Endodermal cell (in vitro differentiated cells): Measurements from ENCODE around the gene STK11. TPM values are rescaled to one million over a fixed set of nuclear protein-coding genes. Genes with fewer than 3 reads are reported as not detected.
A peak's percentile ranks its signal among the peaks of the same experiment; 100 is the strongest.

Source experiments
- DNase-seq: peaks from one replicate; pipeline ENCODE4 v3.0.0-alpha.2; 2017
- H3K27ac ChIP-seq: 2 replicates; pipeline ENCODE4 v1.5.1; 2013; ENCODE audit warnings: mild to moderate bottlenecking, low read depth, low read length, moderate library complexity
- H3K27me3 ChIP-seq: 2 replicates; pipeline ENCODE4 v1.6.1; 2013; ENCODE audit warnings: mild to moderate bottlenecking, low read length, moderate library complexity; ENCODE audit not compliant: insufficient read depth, control insufficient read depth, poor library complexity, severe bottlenecking
- H3K36me3 ChIP-seq: 2 replicates; pipeline ENCODE4 v1.7.0; 2013; ENCODE audit warnings: mild to moderate bottlenecking, low read length, moderate library complexity; ENCODE audit not compliant: control insufficient read depth, insufficient read depth
- H3K4me1 ChIP-seq: one replicate; pipeline ENCODE4 v1.7.0; 2013; ENCODE audit warnings: low read length; ENCODE audit not compliant: control insufficient read depth, insufficient read depth
- H3K4me3 ChIP-seq: 2 replicates; pipeline ENCODE4 v1.5.1; 2013; ENCODE audit warnings: mild to moderate bottlenecking, low read length, moderate library complexity
- H3K9ac ChIP-seq: 2 replicates; pipeline ENCODE4 v1.6.1; 2013; ENCODE audit warnings: mild to moderate bottlenecking, low read length, moderate library complexity; ENCODE audit not compliant: poor library complexity, severe bottlenecking; ENCODE audit errors: extremely low read depth
- H3K9me3 ChIP-seq: 2 replicates; pipeline ENCODE4 v1.6.1; 2013; ENCODE audit warnings: mild to moderate bottlenecking, low read length, moderate library complexity; ENCODE audit not compliant: control insufficient read depth
- H3K27ac Mint-ChIP-seq: 2 replicates; pipeline ENCODE4 v1.8.0; 2020; ENCODE audit warnings: mixed read lengths
- H3K27me3 Mint-ChIP-seq: 2 replicates; pipeline ENCODE4 v1.8.0; 2021; ENCODE audit warnings: mild to moderate bottlenecking, mixed read lengths; ENCODE audit not compliant: insufficient read depth
- H3K36me3 Mint-ChIP-seq: 2 replicates; pipeline ENCODE4 v1.8.0; 2020; ENCODE audit warnings: low read depth, mixed read lengths
- H3K4me1 Mint-ChIP-seq: 2 replicates; pipeline ENCODE4 v1.8.0; 2020; ENCODE audit warnings: mixed read lengths
- H3K4me3 Mint-ChIP-seq: 2 replicates; pipeline ENCODE4 v1.8.0; 2020; ENCODE audit warnings: mild to moderate bottlenecking, moderate library complexity, mixed read lengths
- H3K9me3 Mint-ChIP-seq: 2 replicates; pipeline ENCODE4 v1.8.0; 2020; ENCODE audit warnings: mild to moderate bottlenecking, mixed read lengths
- WGBS, 2 experiments: methylation state at CpG; one replicate each; pipeline versions ENCODE4 v1.1.5 to v1.1.7; 2013; ENCODE audit warnings: missing lambda C conversion rate in 2 of 2, mixed read lengths in 1 of 2; ENCODE audit not compliant: insufficient coverage in 1 of 2, insufficient read length in 1 of 2; 5-methylcytosine and 5-hydroxymethylcytosine counted together
- total RNA-seq, 2 donors: library from RNA; stranded (reverse); fragmentation: NEBNext Ultra II Directional in 1 of 2; extraction: Animal tissue kit (Norgen Biotek cat#: 25700) in 1 of 2; gene quantifications; 2 replicates in 1 of 2; 3 replicates in 1 of 2; pipeline ENCODE4 v1.2.1, GENCODE V29; 2021
- TF ChIP-seq, protein P1 (sequence below): fragments of 200-600 bp; sonication (generic); conservative IDR thresholded peaks from 2 replicates; pipeline ENCODE4 v1.5.0; 2021; ENCODE audit warnings: antibody characterized with exemption, mild to moderate bottlenecking

STK11 gene
- total RNA-seq, 2 donors from 2014 or later: 78.8 to 81.4 TPM

DNA sequence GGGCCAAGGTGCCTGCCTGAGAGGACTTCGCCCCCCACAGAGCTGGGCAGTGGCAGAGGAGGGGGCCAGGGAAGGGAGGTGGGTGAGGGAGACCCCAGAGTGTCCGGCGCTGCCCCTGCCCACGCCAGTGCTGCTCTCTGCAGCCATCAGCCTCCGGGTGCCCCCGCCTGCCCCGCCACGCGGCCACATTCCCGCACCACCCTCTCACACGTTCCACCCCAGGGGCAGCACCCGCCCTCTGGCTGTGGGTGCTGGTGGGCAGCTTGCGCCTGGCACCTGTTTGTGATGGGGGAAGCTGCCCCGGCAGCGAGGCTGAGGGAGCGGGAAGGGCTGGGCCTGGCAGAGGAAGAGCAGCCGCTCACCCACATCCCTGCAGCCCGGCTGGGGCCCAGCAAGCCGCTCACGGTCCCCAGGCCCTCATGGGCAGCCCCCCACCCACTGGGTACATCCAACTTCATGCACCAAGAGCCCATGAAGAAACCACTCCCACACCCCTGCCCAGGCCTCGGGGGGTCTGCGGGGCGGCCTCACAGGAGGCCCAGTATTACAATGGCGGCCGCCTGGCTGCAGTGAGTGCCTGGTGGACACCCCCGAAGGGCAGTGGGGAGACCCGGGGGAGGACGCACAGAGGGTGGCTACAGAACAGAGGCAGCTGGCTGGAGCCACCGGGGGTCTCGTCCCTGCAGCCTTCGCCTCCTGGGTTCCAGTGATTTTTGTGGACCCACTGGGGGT, 45.5 kb upstream of the STK11 start:
- WGBS, 2 experiments: 95 to 97% methylated on average over 26 to 31 of the region's 31 CpGs
- H3K27ac Mint-ChIP-seq: peak overlapping the region; percentile 48
- H3K36me3 Mint-ChIP-seq: peaks cover 2% of the 10 kb centered on the region
- Histone ChIP-seq H3K9me3 (no peaks in the 10 kb centered on the region), H3K4me3 (no peak overlapping the region), H3K27ac (no peak overlapping the region), H3K27me3 (no peaks in the 10 kb centered on the region), H3K36me3 (no peaks in the 10 kb centered on the region), H3K9ac (no peak overlapping the region), H3K4me1 (no peaks in the 10 kb centered on the region)
- DNase-seq: no peak
- H3K9me3 Mint-ChIP-seq: no peaks in the 10 kb centered on the region
- no peak overlapping the region for H3K4me3 Mint-ChIP-seq
- H3K4me1 Mint-ChIP-seq: no peaks in the 10 kb centered on the region
- H3K27me3 Mint-ChIP-seq: no peaks in the 10 kb centered on the region
- TF ChIP-seq, protein P1, sequence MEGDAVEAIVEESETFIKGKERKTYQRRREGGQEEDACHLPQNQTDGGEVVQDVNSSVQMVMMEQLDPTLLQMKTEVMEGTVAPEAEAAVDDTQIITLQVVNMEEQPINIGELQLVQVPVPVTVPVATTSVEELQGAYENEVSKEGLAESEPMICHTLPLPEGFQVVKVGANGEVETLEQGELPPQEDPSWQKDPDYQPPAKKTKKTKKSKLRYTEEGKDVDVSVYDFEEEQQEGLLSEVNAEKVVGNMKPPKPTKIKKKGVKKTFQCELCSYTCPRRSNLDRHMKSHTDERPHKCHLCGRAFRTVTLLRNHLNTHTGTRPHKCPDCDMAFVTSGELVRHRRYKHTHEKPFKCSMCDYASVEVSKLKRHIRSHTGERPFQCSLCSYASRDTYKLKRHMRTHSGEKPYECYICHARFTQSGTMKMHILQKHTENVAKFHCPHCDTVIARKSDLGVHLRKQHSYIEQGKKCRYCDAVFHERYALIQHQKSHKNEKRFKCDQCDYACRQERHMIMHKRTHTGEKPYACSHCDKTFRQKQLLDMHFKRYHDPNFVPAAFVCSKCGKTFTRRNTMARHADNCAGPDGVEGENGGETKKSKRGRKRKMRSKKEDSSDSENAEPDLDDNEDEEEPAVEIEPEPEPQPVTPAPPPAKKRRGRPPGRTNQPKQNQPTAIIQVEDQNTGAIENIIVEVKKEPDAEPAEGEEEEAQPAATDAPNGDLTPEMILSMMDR: no peak

DNA sequence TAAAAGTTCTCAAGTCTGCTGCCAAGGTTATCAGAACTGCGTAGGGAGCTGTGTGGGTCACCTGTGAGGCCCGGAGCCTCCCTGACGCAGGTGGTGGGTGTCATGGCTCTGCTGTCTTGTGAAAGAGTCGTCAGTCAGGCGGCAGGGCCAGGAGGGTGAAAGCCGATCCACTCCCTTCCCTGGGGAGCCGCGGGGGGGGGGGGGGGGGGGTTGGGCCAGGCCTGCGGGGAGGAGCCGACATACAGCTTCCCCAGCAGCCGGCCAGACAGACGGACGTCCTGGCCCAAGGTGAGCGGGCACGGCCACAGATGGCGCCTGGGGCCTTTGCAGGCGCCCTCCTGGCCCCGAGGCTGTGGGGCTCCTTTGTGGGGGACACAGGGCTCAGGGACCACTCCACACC, 43.9 kb upstream of the STK11 start:
- Mint-ChIP-seq H3K27me3 (no peaks in the 10 kb centered on the region), H3K9me3 (no peaks in the 10 kb centered on the region)
- WGBS, 2 experiments: 80% methylated on average over 1 to 11 of the region's 18 CpGs

DNA sequence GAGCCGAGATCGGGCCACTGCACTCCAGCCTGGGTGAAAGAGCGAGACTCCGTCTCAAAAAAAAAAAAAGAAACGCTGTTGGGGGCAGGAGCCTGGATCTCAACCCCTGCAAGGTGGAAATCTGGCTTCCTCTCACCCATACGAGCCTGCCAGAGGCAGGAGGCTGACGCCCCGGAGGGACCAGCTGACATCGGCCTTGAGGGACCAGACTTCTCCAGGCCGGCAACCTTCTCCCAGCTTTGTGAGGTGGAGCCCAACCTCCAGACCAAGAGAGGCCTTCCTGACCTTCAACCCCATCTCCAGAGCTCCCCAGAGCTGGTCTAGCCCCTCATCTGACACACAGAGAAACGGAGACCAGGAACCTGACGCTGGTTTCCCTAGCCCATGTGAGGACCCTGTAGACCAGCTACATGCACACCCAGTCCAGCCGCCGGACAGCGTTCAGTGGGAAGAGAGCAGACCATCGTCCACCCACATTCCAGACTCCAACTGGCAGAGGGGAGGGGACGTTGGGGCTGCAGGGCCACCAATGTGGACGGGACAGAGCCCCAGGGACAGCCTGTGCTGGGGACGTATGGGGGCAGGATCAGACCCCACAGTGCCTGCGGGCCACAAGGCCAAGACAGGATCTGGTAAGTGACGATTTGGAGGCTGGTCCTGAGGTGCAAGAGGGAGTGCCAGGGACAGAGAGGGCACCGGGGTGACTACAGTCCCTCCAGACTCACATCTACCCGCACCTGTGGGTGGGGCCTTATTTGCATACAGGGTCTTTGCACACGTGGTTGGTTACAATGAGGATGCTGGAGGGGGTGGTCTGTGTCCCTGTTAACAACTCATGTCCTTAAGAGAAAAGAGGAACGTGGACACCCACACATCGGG, 42.9 kb upstream of the STK11 start:
- H3K9me3 Mint-ChIP-seq: no peaks in the 10 kb centered on the region
- H3K36me3 Mint-ChIP-seq: peaks cover 2% of the 10 kb centered on the region
- 94 to 95% methylated on average over 19 to 26 of the region's 26 CpGs for WGBS, 2 experiments
- Histone ChIP-seq H3K9me3 (no peaks in the 10 kb centered on the region), H3K27me3 (no peaks in the 10 kb centered on the region), H3K27ac (no peak overlapping the region), H3K4me1 (no peaks in the 10 kb centered on the region), H3K4me3 (no peak overlapping the region), H3K9ac (no peak overlapping the region), H3K36me3 (no peaks in the 10 kb centered on the region)
- no peak for DNase-seq
- H3K27me3 Mint-ChIP-seq: no peaks in the 10 kb centered on the region
- no peak overlapping the region for H3K4me3 Mint-ChIP-seq
- peak overlapping the region; percentile 21 for H3K27ac Mint-ChIP-seq
- H3K4me1 Mint-ChIP-seq: no peaks in the 10 kb centered on the region
- TF ChIP-seq, protein P1: no peak

More for the DNA sequence above, 43.9 kb upstream of the STK11 start:
- DNase-seq: no peak
- Histone ChIP-seq H3K27me3 (no peaks in the 10 kb centered on the region), H3K9ac (no peak overlapping the region), H3K27ac (no peak overlapping the region), H3K4me3 (no peak overlapping the region), H3K36me3 (no peaks in the 10 kb centered on the region), H3K9me3 (no peaks in the 10 kb centered on the region), H3K4me1 (no peaks in the 10 kb centered on the region)
- no peaks in the 10 kb centered on the region for H3K4me1 Mint-ChIP-seq
- no peak overlapping the region for H3K4me3 Mint-ChIP-seq
- TF ChIP-seq, protein P1: no peak
- no peak overlapping the region for H3K27ac Mint-ChIP-seq
- peaks cover 2% of the 10 kb centered on the region for H3K36me3 Mint-ChIP-seq
